HG02678 (cell line): Measurements from ENCODE around the gene LILRB5.
"Not testable (repeated sequence)": the region's sequence is repeated elsewhere in the genome, so short reads cannot be mapped to it uniquely, and the experiment has no call there.

ENCODE experiments used
- ATAC-seq: cut with Tn5 transposase; IDR thresholded peaks from one replicate; pipeline ENCODE4 v1.9.1; 2021; ENCODE audit warnings: mild to moderate bottlenecking, moderate library complexity; ENCODE audit not compliant: unreplicated experiment

Gene LILRB5

DNA sequence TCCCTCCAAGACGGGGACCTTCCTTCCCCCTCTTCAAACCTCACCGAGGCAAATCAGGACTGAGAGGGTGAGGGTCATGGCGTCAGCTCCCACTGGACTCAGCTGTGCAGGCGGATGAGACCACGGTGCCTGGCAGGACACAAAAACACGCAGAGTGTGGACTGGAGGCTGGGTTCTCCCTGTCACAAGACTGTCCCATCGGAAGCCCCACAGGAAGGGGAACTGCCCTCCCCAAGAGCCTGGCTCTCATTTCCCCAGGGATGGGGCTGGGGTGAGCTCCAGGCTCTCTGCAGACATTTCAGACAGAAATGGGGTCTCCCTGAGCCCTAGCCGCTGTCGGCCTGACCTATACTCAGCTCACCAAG is at the start of gene LILRB5:
Gene LILRB5 (minus strand): TSS at position 158 of the 365 bp plus-strand sequence. CDS start 80 bp downstream, at position 78.
- no peak for ATAC-seq

- no peak for ATAC-seq
Measured at GRCh38 chr19:54305141-54305540, 48.1 kb upstream of the LILRB5 start.

- ATAC-seq: no peak
Measured at GRCh38 chr19:54302257-54302656, 45.2 kb upstream of the LILRB5 start.

DNA sequence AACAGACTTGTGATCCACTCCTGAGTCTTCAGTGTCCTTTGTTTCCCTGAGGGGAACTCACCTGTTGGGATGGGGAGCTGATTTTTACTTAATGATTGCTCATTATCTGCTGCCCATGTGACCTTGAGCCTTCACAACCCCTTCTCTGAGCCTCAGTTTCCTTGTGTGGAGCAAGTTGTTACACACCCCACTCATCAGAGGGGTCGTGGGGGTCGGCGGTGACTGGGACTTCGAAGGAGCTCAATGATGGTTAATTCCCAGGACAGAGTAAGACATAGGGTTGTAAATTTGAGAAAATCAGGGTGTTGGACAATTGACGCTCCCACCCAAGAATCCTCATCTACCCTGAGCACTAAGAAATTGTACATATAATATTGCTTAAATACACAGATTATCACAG is 42.4 kb upstream of the LILRB5 start:
- ATAC-seq: no peak

DNA sequence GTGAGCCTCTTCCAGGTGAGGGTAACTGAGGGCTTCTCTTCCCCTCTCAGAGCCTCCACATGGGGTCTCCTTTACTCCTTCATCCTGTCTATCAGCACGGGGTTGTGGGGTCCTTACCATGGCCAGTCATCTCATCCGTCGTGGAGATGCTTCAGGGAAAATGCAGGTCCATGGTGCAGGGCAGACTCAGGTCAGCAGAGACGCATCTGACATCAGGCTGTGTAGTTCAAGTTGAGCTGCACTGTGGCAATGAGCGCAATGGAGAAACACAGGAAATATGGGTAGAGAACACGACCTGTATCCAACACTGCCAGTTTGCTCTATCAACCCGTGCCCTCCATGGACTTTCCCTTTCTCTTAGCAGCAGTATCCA is 42.0 kb upstream of the LILRB5 start:
- no peak for ATAC-seq

DNA sequence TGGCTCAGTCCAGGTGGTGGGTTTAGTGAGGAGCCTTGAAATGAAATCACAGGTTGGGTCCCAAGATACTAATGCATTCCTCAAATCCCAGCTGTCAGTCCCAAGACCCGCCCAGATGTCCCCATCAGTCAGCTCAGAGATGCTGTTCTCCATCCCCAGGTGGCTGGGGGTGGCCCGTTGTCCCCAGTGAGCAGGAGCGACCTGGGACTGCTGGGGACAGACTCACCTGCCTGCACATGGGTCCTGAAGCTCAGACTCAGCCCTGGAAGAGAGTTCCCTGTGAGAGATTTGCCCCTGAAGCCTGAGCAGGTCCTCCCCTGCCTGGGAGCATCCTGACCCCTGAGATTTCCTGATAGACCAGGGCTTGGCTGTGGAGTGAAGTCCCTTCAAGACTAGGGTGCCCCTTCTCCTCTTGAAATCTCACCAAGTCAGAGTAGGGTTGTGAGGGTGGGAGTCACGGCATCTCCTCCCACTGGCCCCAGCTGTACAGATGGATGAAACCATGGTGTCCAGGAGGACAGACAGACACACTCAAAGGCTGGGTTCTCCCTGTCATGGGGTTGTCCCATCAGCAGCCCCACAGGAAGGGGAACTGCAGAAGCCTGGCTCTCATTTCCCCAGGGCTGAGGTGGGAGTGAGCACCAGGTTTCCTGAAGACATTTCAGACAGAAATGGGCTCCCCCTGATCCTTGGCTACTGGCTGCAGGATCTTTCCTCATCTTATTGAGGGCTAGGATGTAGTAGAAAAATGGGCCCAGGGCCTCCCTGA is 41.5 kb upstream of the LILRB5 start:
- no peak for ATAC-seq

GRCh38 chr19:54297759-54298305 is 40.8 kb upstream of the LILRB5 start:
- no peak for ATAC-seq

GRCh38 chr19:54294539-54294938 is 37.5 kb upstream of the LILRB5 start:
- ATAC-seq: no peak

DNA sequence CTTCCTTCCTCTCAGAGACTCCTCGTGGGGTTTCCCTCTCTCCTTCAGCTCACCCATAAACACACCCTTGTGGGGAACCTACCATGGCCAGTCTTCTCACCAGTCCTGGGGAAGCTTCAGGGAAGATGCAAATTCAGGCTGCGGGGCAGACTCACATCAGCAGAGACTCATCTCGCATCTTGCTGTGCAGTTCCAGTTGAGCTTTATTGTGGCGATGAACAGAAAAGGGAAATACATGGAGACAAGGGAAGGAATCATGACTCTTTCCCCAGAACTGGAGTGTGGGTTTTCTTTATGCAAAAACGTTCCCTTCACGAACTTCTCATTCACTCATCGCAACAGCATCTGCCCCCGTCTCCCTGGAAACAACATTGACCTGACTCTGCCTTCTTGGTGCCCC is 32.1 kb upstream of the LILRB5 start:
- not testable (repeated sequence) for ATAC-seq

DNA sequence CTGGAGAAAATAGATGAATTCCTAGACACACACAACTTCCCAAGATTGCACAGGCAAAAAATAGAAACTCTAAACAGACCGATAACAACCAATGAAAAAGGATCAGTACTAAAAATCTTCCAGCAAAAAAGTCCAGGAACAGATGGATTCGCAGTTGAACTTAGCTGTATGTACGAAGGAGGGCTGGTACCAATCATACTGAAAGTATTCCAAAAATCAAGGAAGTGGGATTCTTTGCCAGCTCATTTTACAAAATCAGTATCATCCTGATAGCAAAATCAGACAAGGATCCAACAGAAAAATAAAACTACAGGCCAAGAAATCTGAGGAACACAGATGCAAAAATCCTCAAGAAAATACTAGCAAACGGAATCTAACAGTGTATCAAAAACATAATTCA is 30.4 kb upstream of the LILRB5 start:
- ATAC-seq: no peak

- ATAC-seq: not testable (repeated sequence)
Measured at GRCh38 chr19:54286283-54286682, 29.2 kb upstream of the LILRB5 start.

GRCh38 chr19:54285427-54286056 is 28.5 kb upstream of the LILRB5 start:
- not testable (repeated sequence) for ATAC-seq

DNA sequence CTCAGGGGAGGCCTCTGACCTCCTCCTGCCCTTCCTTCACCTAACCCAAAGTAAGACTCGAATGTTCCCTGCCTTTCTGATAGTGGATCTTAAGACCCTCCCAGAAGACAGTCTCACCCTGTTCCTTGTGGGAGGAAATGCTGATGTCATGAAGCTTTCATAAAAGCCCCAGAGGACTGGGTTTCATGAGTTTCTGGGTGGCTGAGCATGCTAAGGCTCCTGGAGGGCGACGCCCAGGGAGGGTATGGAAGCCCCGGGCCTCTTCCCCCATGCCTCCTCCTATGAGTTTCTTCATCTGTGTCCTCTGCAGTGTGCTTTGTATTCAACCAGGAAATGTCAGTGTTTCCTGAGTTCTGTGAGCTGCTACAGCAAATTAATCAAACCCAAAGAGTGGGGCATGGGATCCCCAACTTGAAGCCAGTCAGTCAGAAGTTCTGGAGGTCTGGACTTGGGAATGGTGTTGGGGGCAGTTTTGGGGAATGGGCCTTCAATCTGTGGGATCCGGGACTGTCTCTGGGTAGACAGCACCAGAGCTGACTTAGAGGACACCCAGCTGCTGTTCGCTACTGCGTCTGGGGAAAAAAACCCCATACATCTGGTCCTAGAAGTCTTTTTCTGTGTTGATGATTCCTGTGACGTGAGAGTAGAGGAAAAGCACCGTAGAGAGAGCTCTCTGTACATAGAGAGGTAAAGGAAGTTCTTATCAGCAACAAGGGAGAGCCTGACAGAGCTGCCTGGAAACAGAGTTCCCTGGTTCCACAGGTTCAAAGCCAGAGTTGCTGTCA is 25.8 kb upstream of the LILRB5 start:
- ATAC-seq: no peak

- not testable (repeated sequence) for ATAC-seq
Measured at GRCh38 chr19:54281729-54282075, 24.6 kb upstream of the LILRB5 start.

GRCh38 chr19:54281007-54281728 is 24.1 kb upstream of the LILRB5 start, which contains the start of gene LILRB2:
TSS of gene LILRB2 (minus strand) at chr19:54281110. CDS start at chr19:54280496, 614 bp downstream.
- no peak for ATAC-seq

DNA sequence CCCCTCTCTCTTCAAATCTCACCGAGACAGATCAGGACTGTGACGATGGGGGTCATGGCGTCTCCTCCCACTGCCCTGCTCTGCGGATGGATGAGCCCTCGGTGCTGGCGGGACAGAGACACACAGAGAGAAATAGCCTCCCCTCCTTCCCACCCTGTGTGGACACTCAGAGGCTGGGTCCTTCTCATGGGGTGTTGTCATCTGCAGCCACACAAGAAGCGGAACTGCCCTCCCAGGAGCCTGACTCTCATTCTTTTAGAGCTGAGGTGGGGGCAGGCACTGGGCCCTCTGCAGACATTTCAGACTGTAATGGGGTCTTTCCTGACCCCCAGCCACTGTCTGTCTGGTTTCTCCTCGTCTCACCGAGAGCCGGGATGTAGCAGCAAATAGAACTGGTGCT is 23.4 kb upstream of the LILRB5 start:
- ATAC-seq: not testable (repeated sequence)

DNA sequence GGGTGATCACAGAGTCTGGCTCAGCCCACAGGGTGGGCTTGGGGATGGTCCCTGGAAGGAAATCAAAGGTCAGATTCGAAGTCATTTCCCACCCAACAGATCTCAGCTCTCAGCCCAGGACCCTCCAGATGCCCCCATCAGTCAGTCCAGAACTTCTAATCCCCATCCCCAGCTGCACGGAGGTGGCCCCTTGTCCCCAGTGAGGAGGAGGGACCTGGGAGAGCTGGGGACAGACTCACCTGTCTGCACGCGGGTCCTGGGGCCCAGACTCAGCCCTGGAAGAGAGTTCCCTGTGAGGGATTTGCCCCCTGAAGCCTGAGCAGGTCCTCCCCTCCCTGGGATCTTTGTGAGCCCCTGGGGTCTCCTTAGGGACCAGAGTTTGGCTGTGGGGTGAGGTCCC is 23.0 kb upstream of the LILRB5 start:
- ATAC-seq: not testable (repeated sequence)

DNA sequence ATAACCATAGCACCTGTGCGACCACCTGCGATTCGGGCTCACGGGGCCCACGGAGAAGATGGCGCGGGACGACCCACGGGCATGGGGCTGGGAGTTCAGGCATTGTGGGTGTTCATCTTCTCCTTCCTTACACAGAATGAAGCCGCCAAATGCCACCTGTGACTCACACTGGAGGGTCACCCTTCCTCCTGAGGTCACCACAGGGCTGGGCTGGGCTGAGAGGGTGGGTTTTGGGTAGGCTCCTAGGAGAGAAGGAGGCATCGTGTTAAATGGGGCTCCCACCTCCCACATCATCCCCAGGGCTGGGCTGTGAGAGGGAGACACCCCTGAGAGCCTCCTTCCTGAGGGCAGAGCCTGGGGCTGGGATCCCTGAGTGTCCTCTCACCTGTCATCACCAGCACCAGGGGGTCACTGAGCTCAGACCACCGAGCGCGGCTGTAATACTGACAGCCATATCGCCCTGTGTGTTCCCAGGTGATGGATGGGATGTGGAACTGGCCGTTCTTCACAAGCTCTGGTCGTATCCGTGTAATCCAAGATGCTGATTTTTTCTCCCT is 22.4 kb upstream of the LILRB5 start:
- ATAC-seq: no peak

DNA sequence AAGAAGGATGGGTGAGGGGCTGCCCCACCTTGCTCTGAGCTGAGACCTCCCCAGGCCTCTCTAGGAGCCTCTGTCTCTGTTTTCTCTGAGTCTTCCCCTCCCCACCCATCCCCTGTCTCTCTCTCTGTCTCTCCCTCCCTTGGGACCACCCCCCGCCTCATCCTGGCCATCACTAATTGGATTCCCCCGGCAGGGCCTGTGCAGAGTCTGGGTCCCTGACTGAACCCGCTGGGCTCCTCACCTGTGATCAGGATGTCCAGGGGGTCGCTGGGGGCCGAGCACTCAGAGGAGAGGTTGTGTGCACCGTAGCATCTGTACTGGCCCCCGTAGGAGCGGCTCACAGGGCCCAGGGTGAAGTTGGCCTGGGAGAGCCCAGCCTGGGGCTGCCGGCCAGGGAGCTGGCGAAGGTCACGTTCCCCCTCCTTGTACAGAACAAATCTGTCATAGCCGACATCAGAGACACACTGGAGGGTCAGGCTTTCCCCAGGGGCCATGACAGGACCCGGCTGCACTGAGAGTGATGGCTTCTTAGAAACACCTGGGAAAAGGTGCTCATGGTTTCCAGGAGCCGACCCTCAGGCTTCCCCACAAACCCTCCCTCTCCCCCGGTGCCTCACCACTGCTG is 21.6 kb upstream of the LILRB5 start:
- ATAC-seq: not testable (repeated sequence)

DNA sequence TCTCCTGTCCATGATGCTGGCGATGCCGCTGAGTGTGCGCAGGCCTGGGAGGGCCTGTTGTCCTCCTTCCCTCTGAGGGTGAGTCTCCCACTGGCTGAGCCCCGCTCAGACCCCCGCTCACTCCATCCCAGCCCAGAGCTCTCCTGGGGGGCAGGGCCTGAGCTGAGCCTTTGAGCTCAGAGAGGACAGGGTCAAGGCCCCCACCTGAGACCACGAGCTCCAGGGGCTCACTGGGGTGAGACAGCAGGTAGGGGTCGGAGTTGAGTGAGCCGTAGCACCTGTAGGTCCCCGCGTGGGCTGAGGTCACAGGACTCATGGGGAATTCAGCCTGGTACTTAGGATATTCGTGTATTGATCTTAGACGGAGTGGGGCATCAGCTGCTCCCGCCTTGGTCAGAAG is 21.0 kb upstream of the LILRB5 start:
- not testable (repeated sequence) for ATAC-seq
